ENCODE results near the gene TNNT2.

GRCh38 chr1:201364808-201365105 is 12.7 kb downstream of the TNNT2 start:
- TF ChIP-seq NFIC (IDR thresholded peaks at IDR 0.05): no peak
- TF ChIP-seq TAF1 (IDR thresholded peaks at IDR 0.05; ENCODE audit: low read depth): no peak
- TF ChIP-seq, protein P1, sequence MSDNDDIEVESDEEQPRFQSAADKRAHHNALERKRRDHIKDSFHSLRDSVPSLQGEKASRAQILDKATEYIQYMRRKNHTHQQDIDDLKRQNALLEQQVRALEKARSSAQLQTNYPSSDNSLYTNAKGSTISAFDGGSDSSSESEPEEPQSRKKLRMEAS (IDR thresholded peaks at IDR 0.05): no peak
- TF ChIP-seq CEBPB (IDR thresholded peaks at IDR 0.05): no peak
- no peak for TF ChIP-seq EP300 (IDR thresholded peaks at IDR 0.05; ENCODE audit: borderline replicate concordance)
- no peak for TF ChIP-seq ZBTB7A (IDR thresholded peaks at IDR 0.05; ENCODE audit: low read depth)
- no peak for TF ChIP-seq RAD21 (IDR thresholded peaks at IDR 0.05; ENCODE audit: low read depth)
- TF ChIP-seq USF1 (IDR thresholded peaks at IDR 0.05): no peak
- TF ChIP-seq REST (IDR thresholded peaks at IDR 0.05; ENCODE audit: low read depth): no peak
